Breast epithelium (tissue), 4 donors: ENCODE measurements around the gene ANAPC10. TPM values are rescaled to one million over a fixed set of nuclear protein-coding genes. Genes with fewer than 3 reads are reported as not detected.

Experiments used
- DNase-seq, 2 donors: peaks; one replicate each; pipeline ENCODE4 v3.0.0-alpha.2; 2019; ENCODE audit warnings: low spot score in 2 of 2
- H3K27ac ChIP-seq, 2 donors: fragments of 200-600 bp; sonication (generic) in 1 of 2; one replicate each; pipeline ENCODE4 v1.5.1; 2016 to 2019; ENCODE audit warnings: mild to moderate bottlenecking in 1 of 2
- H3K27me3 ChIP-seq, 2 donors: fragments of 200-600 bp; sonication (generic) in 1 of 2; one replicate each; pipeline versions ENCODE4 v1.5.1 to v1.6.0; 2017 to 2019; ENCODE audit warnings: control low read depth in 1 of 2, mild to moderate bottlenecking in 1 of 2
- H3K36me3 ChIP-seq: fragments of 200-600 bp; one replicate; pipeline ENCODE4 v1.5.1; 2019
- H3K4me1 ChIP-seq, 2 donors: fragments of 200-600 bp; sonication (generic); one replicate each; pipeline ENCODE4 v1.5.1; 2016 to 2019; ENCODE audit warnings: control low read depth in 1 of 2
- H3K4me3 ChIP-seq, 3 donors: fragments of 200-600 bp; sonication (generic); 1 replicate in 2 of 3; 2 replicates in 1 of 3; pipeline ENCODE4 v1.5.1; 2016 to 2019; ENCODE audit warnings: mild to moderate bottlenecking in 3 of 3, moderate library complexity in 2 of 3
- H3K9me3 ChIP-seq, 2 donors: fragments of 200-600 bp; sonication (generic) in 1 of 2; one replicate each; pipeline ENCODE4 v1.5.1; 2016 to 2019; ENCODE audit warnings: control low read depth in 1 of 2
- CTCF ChIP-seq, 3 donors: fragments of 450-650 bp; IDR thresholded peaks; one replicate each; pipeline ENCODE4 v1.5.1; 2016 to 2017; ENCODE audit warnings: antibody characterized with exemption in 3 of 3, mild to moderate bottlenecking in 3 of 3, moderate library complexity in 3 of 3
- POLR2A ChIP-seq: fragments of 450-650 bp; IDR thresholded peaks from one replicate; pipeline ENCODE4 v1.6.1; 2016; ENCODE audit warnings: antibody characterized with exemption, mild to moderate bottlenecking, moderate library complexity
- POLR2AphosphoS5 ChIP-seq, 3 donors: sonication (generic); formaldehyde crosslinking; IDR thresholded peaks; one replicate each; pipeline ENCODE4 v1.6.1; 2017; ENCODE audit warnings: antibody characterized with exemption in 3 of 3
- intact Hi-C: fragments of 100-400 bp; cut with DNase I; formaldehyde crosslinking; loops from one replicate; pipeline ENCODE4 v1.15.1; 2023; ENCODE audit warnings: low total_unique reads
- total RNA-seq, 3 donors: library from RNA; depleted of rRNA; stranded (reverse); fragments of >200 nt; gene quantifications; one replicate each; pipeline ENCODE4 v1.1.0, GENCODE V29; 2016

ANAPC10 gene
- total RNA-seq, 3 donors from 2014 or later: 22.7 to 45.5 (median 38.0) TPM

GRCh38 chr4:144954230-144954629 lies 143.8 kb downstream of the ANAPC10 start:
- H3K27me3 ChIP-seq: no peaks in the 10 kb centered on the region
- H3K36me3 ChIP-seq: no peaks in the 10 kb centered on the region
- H3K4me1 ChIP-seq: no peaks in the 10 kb centered on the region
- intact Hi-C loops: no loop called here
- TF ChIP-seq CTCF (IDR thresholded peaks at IDR 0.05): no peak
- no peak for TF ChIP-seq POLR2AphosphoS5 (IDR thresholded peaks at IDR 0.05)
- no peak for TF ChIP-seq POLR2A
- no peak overlapping the region for H3K4me3 ChIP-seq
- no peak for DNase-seq
- no peak overlapping the region for H3K27ac ChIP-seq
- peaks cover 28 to 60% of the 10 kb centered on the region in 2 donors for H3K9me3 ChIP-seq

- Histone ChIP-seq H3K27ac (no peak overlapping the region), H3K4me3 (no peak overlapping the region), H3K27me3 (no peaks in the 10 kb centered on the region), H3K36me3 (no peaks in the 10 kb centered on the region), H3K9me3 (peaks cover 9 to 16% of the 10 kb centered on the region in 2 donors), H3K4me1 (no peaks in the 10 kb centered on the region)
- TF ChIP-seq POLR2AphosphoS5 (IDR thresholded peaks at IDR 0.05) (no peak), POLR2A (no peak), CTCF (IDR thresholded peaks at IDR 0.05) (no peak)
- intact Hi-C loops: no loop called here
- no peak for DNase-seq
Measured at GRCh38 chr4:144948421-144948820, 149.6 kb downstream of the ANAPC10 start.

- Histone ChIP-seq H3K27ac (no peak overlapping the region), H3K4me1 (no peaks in the 10 kb centered on the region), H3K27me3 (no peaks in the 10 kb centered on the region), H3K36me3 (no peaks in the 10 kb centered on the region), H3K9me3 (peaks cover 8 to 15% of the 10 kb centered on the region in 2 donors), H3K4me3 (no peak overlapping the region)
- no peak for TF ChIP-seq POLR2AphosphoS5 (IDR thresholded peaks at IDR 0.05)
- no peak for TF ChIP-seq CTCF (IDR thresholded peaks at IDR 0.05)
- TF ChIP-seq POLR2A: no peak
- no peak for DNase-seq
- intact Hi-C loops: no loop called here
Measured at GRCh38 chr4:144948009-144948408, 150.0 kb downstream of the ANAPC10 start.

Other genes with a start within 250 kb of the ANAPC10 start
- gene ABCE1, start 115 bp upstream of the ANAPC10 start, total RNA-seq: 10 to 100 TPM; 56.8 to 85.2 (median 78.0) TPM
- 10 to 100 TPM; 22.9 to 55.8 (median 35.7) TPM for gene OTUD4, start 82.4 kb upstream of the ANAPC10 start, total RNA-seq